HEK293 (cell line): ENCODE results near the gene EIF2S3.
A peak's percentile ranks its signal among the peaks of the same experiment; 100 is the strongest.

Experiments used
- BCL11B ChIP-seq: fragments of 450-650 bp; formaldehyde crosslinking; IDR thresholded peaks from 2 replicates; pipeline ENCODE4 v1.5.1; 2016; ENCODE audit warnings: low read depth, missing biosample characterization, missing genetic modification characterization
- EGR2 ChIP-seq: fragments of 450-650 bp; formaldehyde crosslinking; IDR thresholded peaks from 2 replicates; pipeline ENCODE4 v1.5.1; 2016; ENCODE audit warnings: low read depth, missing biosample characterization, missing genetic modification characterization
- SCRT2 ChIP-seq: fragments of 450-650 bp; formaldehyde crosslinking; IDR thresholded peaks from 2 replicates; pipeline ENCODE4 v1.5.1; 2016; ENCODE audit warnings: missing biosample characterization, missing genetic modification characterization
- YY2 ChIP-seq: fragments of 450-650 bp; formaldehyde crosslinking; IDR thresholded peaks from 2 replicates; pipeline ENCODE4 v1.5.1; 2016; ENCODE audit warnings: missing biosample characterization, missing genetic modification characterization
- ZNF16 ChIP-seq: fragments of 450-650 bp; formaldehyde crosslinking; IDR thresholded peaks from 2 replicates; pipeline ENCODE4 v1.5.1; 2016; ENCODE audit warnings: low read depth, missing biosample characterization, missing genetic modification characterization
- ZNF174 ChIP-seq: fragments of 450-650 bp; formaldehyde crosslinking; IDR thresholded peaks from 2 replicates; pipeline ENCODE4 v1.5.0; 2017; ENCODE audit warnings: missing biosample characterization, mild to moderate bottlenecking, missing genetic modification characterization
- ZNF184 ChIP-seq: fragments of 450-650 bp; IDR thresholded peaks from 2 replicates; pipeline ENCODE4 v1.5.1; 2018; ENCODE audit warnings: missing biosample characterization, mild to moderate bottlenecking, missing genetic modification characterization
- ZNF324 ChIP-seq: fragments of 450-650 bp; formaldehyde crosslinking; IDR thresholded peaks from 2 replicates; pipeline ENCODE4 v1.5.1; 2016; ENCODE audit warnings: missing biosample characterization, missing genetic modification characterization
- ZNF354C ChIP-seq: fragments of 450-650 bp; formaldehyde crosslinking; IDR thresholded peaks from 2 replicates; pipeline ENCODE4 v1.5.1; 2016; ENCODE audit warnings: missing biosample characterization, missing genetic modification characterization, low read depth, borderline replicate concordance
- ZNF585B ChIP-seq: fragments of 450-650 bp; formaldehyde crosslinking; IDR thresholded peaks from 2 replicates; pipeline ENCODE4 v1.5.1; 2016; ENCODE audit warnings: missing biosample characterization, missing genetic modification characterization
- ZNF654 ChIP-seq: fragments of 450-650 bp; formaldehyde crosslinking; IDR thresholded peaks from 2 replicates; pipeline ENCODE4 v1.5.1; 2016; ENCODE audit warnings: low read depth, missing biosample characterization, missing genetic modification characterization
- ZNF670 ChIP-seq: fragments of 450-650 bp; formaldehyde crosslinking; IDR thresholded peaks from 2 replicates; pipeline ENCODE4 v1.5.1; 2016; ENCODE audit warnings: missing biosample characterization, missing genetic modification characterization, low read depth
- ZNF785 ChIP-seq: fragments of 450-650 bp; formaldehyde crosslinking; IDR thresholded peaks from 2 replicates; pipeline ENCODE4 v1.5.1; 2016; ENCODE audit warnings: missing biosample characterization, missing genetic modification characterization
- ZNF792 ChIP-seq: fragments of 450-650 bp; formaldehyde crosslinking; IDR thresholded peaks from 2 replicates; pipeline ENCODE4 v1.5.1; 2016; ENCODE audit warnings: missing biosample characterization, missing genetic modification characterization
- ZNF830 ChIP-seq: fragments of 450-650 bp; IDR thresholded peaks from 2 replicates; pipeline ENCODE4 v1.5.0; 2018; ENCODE audit warnings: missing biosample characterization, missing genetic modification characterization, low read depth, mild to moderate bottlenecking, moderate library complexity
- TF ChIP-seq, protein P1 (sequence below): fragments of 450-650 bp; formaldehyde crosslinking; IDR thresholded peaks from 2 replicates; pipeline ENCODE4 v1.5.1; 2017; ENCODE audit warnings: missing biosample characterization, missing genetic modification characterization
- TF ChIP-seq, protein P2 (sequence below): fragments of 450-650 bp; formaldehyde crosslinking; IDR thresholded peaks from 2 replicates; pipeline ENCODE4 v1.5.1; 2016; ENCODE audit warnings: missing biosample characterization, missing genetic modification characterization
- TF ChIP-seq, protein P3 (sequence below): fragments of 450-650 bp; formaldehyde crosslinking; IDR thresholded peaks from 2 replicates; pipeline ENCODE4 v1.5.1; 2016; ENCODE audit warnings: missing biosample characterization, missing genetic modification characterization
- TF ChIP-seq, protein P4 (sequence below): fragments of 450-650 bp; formaldehyde crosslinking; IDR thresholded peaks from 2 replicates; pipeline ENCODE4 v1.5.1; 2017; ENCODE audit warnings: missing biosample characterization, missing genetic modification characterization
- TF ChIP-seq, protein P5 (sequence below): fragments of 450-650 bp; formaldehyde crosslinking; IDR thresholded peaks from 2 replicates; pipeline ENCODE4 v1.5.1; 2016; ENCODE audit warnings: missing biosample characterization, missing genetic modification characterization
- TF ChIP-seq, protein P6 (sequence below): fragments of 450-650 bp; formaldehyde crosslinking; IDR thresholded peaks from 2 replicates; pipeline ENCODE4 v1.5.1; 2016; ENCODE audit warnings: missing biosample characterization, missing genetic modification characterization
- TF ChIP-seq, protein P7 (sequence below): fragments of 450-650 bp; formaldehyde crosslinking; IDR thresholded peaks from 2 replicates; pipeline ENCODE4 v1.5.0; 2017; ENCODE audit warnings: missing biosample characterization, missing genetic modification characterization, borderline replicate concordance
- TF ChIP-seq, protein P8 (sequence below): fragments of 450-650 bp; formaldehyde crosslinking; optimal IDR thresholded peaks from 2 replicates; pipeline ENCODE3; 2016; ENCODE audit warnings: missing biosample characterization, mild to moderate bottlenecking, missing genetic modification characterization
- TF ChIP-seq, protein P9 (sequence below): sonication (generic); formaldehyde crosslinking; IDR thresholded peaks from 2 replicates; pipeline ENCODE4 v1.8.1; 2022; ENCODE audit warnings: mild to moderate bottlenecking, moderate library complexity, missing genetic modification reagents

EIF2S3 gene

DNA sequence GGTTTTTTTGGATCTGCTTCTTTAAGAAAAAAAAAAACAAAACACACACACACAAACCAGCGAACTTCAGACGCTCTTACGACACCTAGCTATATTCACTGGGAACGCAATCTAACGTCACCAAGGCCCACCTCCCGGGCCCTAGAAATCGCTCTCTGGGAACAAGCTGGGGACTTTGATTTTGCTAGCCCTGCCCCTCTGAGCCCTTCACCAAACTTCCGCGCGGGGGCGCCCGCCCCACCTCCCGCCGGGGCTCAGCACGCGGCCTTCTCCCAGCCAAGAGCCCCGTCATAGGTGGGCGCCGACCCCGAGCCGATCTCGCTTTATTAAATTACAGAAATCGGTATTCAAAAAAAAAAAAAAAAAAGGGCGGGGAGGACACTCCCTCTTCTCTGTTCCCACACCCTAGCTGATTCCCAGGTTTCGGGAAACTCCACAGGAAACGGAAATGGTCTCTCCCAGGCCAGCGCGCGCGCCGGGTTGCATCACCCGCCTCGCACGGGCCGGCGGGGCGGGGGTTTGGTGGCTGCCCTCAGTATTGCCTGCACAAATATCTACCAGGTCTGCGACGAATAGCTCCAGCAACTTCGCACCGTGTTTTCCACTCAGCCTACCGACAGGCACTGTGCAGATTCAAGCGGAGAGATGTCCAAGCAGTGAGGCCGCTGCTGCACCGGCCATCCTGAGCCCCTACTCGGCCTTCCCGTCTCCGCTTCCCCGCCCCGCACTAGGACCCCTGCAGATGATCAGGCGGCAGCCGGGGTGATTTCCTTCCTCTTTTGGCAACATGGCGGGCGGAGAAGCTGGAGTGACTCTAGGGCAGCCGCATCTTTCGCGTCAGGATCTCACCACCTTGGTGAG, at the start of gene EIF2S3 (continued):
- TF ChIP-seq, protein P1, sequence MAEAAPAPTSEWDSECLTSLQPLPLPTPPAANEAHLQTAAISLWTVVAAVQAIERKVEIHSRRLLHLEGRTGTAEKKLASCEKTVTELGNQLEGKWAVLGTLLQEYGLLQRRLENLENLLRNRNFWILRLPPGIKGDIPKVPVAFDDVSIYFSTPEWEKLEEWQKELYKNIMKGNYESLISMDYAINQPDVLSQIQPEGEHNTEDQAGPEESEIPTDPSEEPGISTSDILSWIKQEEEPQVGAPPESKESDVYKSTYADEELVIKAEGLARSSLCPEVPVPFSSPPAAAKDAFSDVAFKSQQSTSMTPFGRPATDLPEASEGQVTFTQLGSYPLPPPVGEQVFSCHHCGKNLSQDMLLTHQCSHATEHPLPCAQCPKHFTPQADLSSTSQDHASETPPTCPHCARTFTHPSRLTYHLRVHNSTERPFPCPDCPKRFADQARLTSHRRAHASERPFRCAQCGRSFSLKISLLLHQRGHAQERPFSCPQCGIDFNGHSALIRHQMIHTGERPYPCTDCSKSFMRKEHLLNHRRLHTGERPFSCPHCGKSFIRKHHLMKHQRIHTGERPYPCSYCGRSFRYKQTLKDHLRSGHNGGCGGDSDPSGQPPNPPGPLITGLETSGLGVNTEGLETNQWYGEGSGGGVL, result no peak
- TF ChIP-seq ZNF792 (tag by site-specific recombination), result no peak
- no peak for TF ChIP-seq ZNF354C
- no peak for TF ChIP-seq ZNF174 (tag by site-specific recombination)
- peak; percentile 78 for TF ChIP-seq YY2
- TF ChIP-seq, protein P2, sequence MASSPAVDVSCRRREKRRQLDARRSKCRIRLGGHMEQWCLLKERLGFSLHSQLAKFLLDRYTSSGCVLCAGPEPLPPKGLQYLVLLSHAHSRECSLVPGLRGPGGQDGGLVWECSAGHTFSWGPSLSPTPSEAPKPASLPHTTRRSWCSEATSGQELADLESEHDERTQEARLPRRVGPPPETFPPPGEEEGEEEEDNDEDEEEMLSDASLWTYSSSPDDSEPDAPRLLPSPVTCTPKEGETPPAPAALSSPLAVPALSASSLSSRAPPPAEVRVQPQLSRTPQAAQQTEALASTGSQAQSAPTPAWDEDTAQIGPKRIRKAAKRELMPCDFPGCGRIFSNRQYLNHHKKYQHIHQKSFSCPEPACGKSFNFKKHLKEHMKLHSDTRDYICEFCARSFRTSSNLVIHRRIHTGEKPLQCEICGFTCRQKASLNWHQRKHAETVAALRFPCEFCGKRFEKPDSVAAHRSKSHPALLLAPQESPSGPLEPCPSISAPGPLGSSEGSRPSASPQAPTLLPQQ (tag by site-specific recombination), result peak; percentile 73
- TF ChIP-seq EGR2 (tag by site-specific recombination), result peak; percentile 65
- TF ChIP-seq, protein P3, sequence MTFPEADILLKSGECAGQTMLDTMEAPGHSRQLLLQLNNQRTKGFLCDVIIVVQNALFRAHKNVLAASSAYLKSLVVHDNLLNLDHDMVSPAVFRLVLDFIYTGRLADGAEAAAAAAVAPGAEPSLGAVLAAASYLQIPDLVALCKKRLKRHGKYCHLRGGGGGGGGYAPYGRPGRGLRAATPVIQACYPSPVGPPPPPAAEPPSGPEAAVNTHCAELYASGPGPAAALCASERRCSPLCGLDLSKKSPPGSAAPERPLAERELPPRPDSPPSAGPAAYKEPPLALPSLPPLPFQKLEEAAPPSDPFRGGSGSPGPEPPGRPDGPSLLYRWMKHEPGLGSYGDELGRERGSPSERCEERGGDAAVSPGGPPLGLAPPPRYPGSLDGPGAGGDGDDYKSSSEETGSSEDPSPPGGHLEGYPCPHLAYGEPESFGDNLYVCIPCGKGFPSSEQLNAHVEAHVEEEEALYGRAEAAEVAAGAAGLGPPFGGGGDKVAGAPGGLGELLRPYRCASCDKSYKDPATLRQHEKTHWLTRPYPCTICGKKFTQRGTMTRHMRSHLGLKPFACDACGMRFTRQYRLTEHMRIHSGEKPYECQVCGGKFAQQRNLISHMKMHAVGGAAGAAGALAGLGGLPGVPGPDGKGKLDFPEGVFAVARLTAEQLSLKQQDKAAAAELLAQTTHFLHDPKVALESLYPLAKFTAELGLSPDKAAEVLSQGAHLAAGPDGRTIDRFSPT (tag by site-specific recombination), result no peak
- TF ChIP-seq ZNF585B (tag by site-specific recombination), result no peak
- TF ChIP-seq SCRT2 (tag by site-specific recombination), result no peak
- peak; percentile 54 for TF ChIP-seq ZNF654 (tag by site-specific recombination)
- TF ChIP-seq, protein P4, sequence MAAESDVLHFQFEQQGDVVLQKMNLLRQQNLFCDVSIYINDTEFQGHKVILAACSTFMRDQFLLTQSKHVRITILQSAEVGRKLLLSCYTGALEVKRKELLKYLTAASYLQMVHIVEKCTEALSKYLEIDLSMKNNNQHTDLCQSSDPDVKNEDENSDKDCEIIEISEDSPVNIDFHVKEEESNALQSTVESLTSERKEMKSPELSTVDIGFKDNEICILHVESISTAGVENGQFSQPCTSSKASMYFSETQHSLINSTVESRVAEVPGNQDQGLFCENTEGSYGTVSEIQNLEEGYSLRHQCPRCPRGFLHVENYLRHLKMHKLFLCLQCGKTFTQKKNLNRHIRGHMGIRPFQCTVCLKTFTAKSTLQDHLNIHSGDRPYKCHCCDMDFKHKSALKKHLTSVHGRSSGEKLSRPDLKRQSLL (tag by site-specific recombination), result no peak
- TF ChIP-seq ZNF324 (tag by site-specific recombination), result peak; percentile 98
- TF ChIP-seq, protein P5, sequence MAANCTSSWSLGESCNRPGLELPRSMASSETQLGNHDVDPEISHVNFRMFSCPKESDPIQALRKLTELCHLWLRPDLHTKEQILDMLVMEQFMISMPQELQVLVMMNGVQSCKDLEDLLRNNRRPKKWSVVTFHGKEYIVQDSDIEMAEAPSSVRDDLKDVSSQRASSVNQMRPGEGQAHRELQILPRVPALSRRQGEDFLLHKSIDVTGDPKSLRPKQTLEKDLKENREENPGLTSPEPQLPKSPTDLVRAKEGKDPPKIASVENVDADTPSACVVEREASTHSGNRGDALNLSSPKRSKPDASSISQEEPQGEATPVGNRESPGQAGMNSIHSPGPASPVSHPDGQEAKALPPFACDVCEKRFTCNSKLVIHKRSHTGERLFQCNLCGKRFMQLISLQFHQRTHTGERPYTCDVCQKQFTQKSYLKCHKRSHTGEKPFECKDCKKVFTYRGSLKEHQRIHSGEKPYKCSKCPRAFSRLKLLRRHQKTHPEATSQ, result no peak
- no peak for TF ChIP-seq ZNF670
- TF ChIP-seq ZNF16 (tag by site-specific recombination), result no peak
- peak; percentile 59; the same call in 1 of the 2 replicates for TF ChIP-seq ZNF184 (tag by site-specific recombination)
- TF ChIP-seq, protein P6, sequence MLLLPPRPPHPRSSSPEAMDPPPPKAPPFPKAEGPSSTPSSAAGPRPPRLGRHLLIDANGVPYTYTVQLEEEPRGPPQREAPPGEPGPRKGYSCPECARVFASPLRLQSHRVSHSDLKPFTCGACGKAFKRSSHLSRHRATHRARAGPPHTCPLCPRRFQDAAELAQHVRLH (tag by site-specific recombination), result 0 out of 2 replicates have a peak, but pooled peaks have one; percentile 6
- TF ChIP-seq, protein P7, sequence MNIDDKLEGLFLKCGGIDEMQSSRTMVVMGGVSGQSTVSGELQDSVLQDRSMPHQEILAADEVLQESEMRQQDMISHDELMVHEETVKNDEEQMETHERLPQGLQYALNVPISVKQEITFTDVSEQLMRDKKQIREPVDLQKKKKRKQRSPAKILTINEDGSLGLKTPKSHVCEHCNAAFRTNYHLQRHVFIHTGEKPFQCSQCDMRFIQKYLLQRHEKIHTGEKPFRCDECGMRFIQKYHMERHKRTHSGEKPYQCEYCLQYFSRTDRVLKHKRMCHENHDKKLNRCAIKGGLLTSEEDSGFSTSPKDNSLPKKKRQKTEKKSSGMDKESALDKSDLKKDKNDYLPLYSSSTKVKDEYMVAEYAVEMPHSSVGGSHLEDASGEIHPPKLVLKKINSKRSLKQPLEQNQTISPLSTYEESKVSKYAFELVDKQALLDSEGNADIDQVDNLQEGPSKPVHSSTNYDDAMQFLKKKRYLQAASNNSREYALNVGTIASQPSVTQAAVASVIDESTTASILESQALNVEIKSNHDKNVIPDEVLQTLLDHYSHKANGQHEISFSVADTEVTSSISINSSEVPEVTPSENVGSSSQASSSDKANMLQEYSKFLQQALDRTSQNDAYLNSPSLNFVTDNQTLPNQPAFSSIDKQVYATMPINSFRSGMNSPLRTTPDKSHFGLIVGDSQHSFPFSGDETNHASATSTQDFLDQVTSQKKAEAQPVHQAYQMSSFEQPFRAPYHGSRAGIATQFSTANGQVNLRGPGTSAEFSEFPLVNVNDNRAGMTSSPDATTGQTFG (tag by site-specific recombination), result 0 out of 2 replicates have a peak, but pooled peaks have one; percentile 14
- no peak for TF ChIP-seq ZNF785 (tag by site-specific recombination)
- TF ChIP-seq, protein P8, sequence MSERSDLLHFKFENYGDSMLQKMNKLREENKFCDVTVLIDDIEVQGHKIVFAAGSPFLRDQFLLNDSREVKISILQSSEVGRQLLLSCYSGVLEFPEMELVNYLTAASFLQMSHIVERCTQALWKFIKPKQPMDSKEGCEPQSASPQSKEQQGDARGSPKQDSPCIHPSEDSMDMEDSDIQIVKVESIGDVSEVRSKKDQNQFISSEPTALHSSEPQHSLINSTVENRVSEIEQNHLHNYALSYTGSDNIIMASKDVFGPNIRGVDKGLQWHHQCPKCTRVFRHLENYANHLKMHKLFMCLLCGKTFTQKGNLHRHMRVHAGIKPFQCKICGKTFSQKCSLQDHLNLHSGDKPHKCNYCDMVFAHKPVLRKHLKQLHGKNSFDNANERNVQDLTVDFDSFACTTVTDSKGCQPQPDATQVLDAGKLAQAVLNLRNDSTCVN (tag by site-specific recombination), result peak; percentile 83
- TF ChIP-seq, protein P9, sequence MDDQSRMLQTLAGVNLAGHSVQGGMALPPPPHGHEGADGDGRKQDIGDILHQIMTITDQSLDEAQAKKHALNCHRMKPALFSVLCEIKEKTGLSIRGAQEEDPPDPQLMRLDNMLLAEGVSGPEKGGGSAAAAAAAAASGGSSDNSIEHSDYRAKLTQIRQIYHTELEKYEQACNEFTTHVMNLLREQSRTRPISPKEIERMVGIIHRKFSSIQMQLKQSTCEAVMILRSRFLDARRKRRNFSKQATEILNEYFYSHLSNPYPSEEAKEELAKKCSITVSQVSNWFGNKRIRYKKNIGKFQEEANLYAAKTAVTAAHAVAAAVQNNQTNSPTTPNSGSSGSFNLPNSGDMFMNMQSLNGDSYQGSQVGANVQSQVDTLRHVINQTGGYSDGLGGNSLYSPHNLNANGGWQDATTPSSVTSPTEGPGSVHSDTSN (CRISPR knock-in tag), result peak; percentile 85; the same call in 1 of the 2 replicates
- TF ChIP-seq ZNF830 (tag by site-specific recombination), result no peak
- 0 out of 2 replicates have a peak, but pooled peaks have one; percentile 63 for TF ChIP-seq BCL11B (tag by site-specific recombination)
